Liver (tissue), 3 donors: ENCODE measurements around the gene LCN12.

Source experiments
- CTCF ChIP-seq: fragments of 150-350 bp; IDR thresholded peaks from 2 replicates; pipeline ENCODE4 v1.5.1; 2017; ENCODE audit warnings: improper control_type of control experiment, low read depth, low read length; ENCODE audit not compliant: missing input control
- MAX ChIP-seq: IDR thresholded peaks from 2 replicates; pipeline ENCODE4 v1.6.1; 2016; ENCODE audit warnings: antibody characterized with exemption
- RAD21 ChIP-seq, 2 donors: IDR thresholded peaks; 2 replicates each; pipeline ENCODE4 v1.6.1; 2016; ENCODE audit warnings: antibody characterized with exemption in 2 of 2, mild to moderate bottlenecking in 2 of 2
- YY1 ChIP-seq: IDR thresholded peaks from 2 replicates; pipeline ENCODE4 v1.6.1; 2016; ENCODE audit warnings: antibody characterized with exemption, mild to moderate bottlenecking
- ZBTB33 ChIP-seq: IDR thresholded peaks from 2 replicates; pipeline ENCODE4 v1.6.1; 2016; ENCODE audit warnings: antibody characterized with exemption
- donor health status: healthy.
- donor health status: healthy.

GRCh38 chr9:136940526-136941230, 11.4 kb upstream of the LCN12 start:
- TF ChIP-seq CTCF (no peak), YY1 (no peak), MAX (no peak), RAD21 (IDR thresholded peaks at IDR 0.05) (no peak), ZBTB33 (no peak)
